Left renal pelvis (tissue), 4 donors: ENCODE data around the gene AKIRIN2. TPM values are rescaled to one million over a fixed set of nuclear protein-coding genes. Genes with fewer than 3 reads are reported as not detected.

Experiments
- DNase-seq, 4 donors: peaks; one replicate each; pipeline ENCODE4 v3.0.0-alpha.2; 2013; ENCODE audit warnings: low read depth in 4 of 4, low spot score in 3 of 4
- polyA plus RNA-seq, 4 donors: library from polyadenylated mRNA; unstranded; fragments of 120-200 nt; gene quantifications; one replicate each; pipeline ENCODE4 v1.2.1, GENCODE V29; 2013; ENCODE audit not compliant: insufficient read length in 4 of 4

The AKIRIN2 gene
- polyA plus RNA-seq, 4 donors = 61.8 to 69.9 (median 64.3) TPM

- no peak for DNase-seq
Measured at GRCh38 chr6:87660226-87660911, 41.7 kb downstream of the AKIRIN2 start.

GRCh38 chr6:87658516-87658915 lies 43.5 kb downstream of the AKIRIN2 start:
- no peak for DNase-seq

- no peak for DNase-seq
Measured at GRCh38 chr6:87656857-87657256, 45.2 kb downstream of the AKIRIN2 start.

GRCh38 chr6:87655824-87656223 lies 46.2 kb downstream of the AKIRIN2 start:
- DNase-seq = no peak

- DNase-seq = no peak
Measured at GRCh38 chr6:87654875-87655454, 47.1 kb downstream of the AKIRIN2 start.

- no peak for DNase-seq
Measured at GRCh38 chr6:87654122-87654521, 47.9 kb downstream of the AKIRIN2 start.

- no peak for DNase-seq
Measured at GRCh38 chr6:87653074-87653962, 48.7 kb downstream of the AKIRIN2 start.

- DNase-seq = no peak
Measured at GRCh38 chr6:87645080-87645479, 57.0 kb downstream of the AKIRIN2 start.

GRCh38 chr6:87641065-87641692 lies 60.9 kb downstream of the AKIRIN2 start:
- DNase-seq = no peak

- DNase-seq = no peak
Measured at GRCh38 chr6:87639373-87639772, 62.7 kb downstream of the AKIRIN2 start.

GRCh38 chr6:87637106-87637505 lies 64.9 kb downstream of the AKIRIN2 start:
- DNase-seq = no peak

GRCh38 chr6:87636315-87636714 lies 65.7 kb downstream of the AKIRIN2 start:
- no peak for DNase-seq

GRCh38 chr6:87633851-87634250 lies 68.2 kb downstream of the AKIRIN2 start:
- DNase-seq = no peak

GRCh38 chr6:87630746-87631145 lies 71.3 kb downstream of the AKIRIN2 start:
- no peak for DNase-seq

- no peak for DNase-seq
Measured at GRCh38 chr6:87628881-87629280, 73.2 kb downstream of the AKIRIN2 start.

- no peak for DNase-seq
Measured at GRCh38 chr6:87628424-87628823, 73.6 kb downstream of the AKIRIN2 start.

Other genes with a start within 250 kb of the AKIRIN2 start
- gene SLC35A1, start 229.3 kb downstream of the AKIRIN2 start, polyA plus RNA-seq = 10 to 100 TPM; 37.4 to 51.4 (median 42.4) TPM
- gene RARS2, start 112.2 kb downstream of the AKIRIN2 start, polyA plus RNA-seq = 10 to 100 TPM; 54.5 to 63.9 (median 60.1) TPM
- 10 to 100 TPM; 34.5 to 49.8 (median 40.3) TPM for gene ORC3, start 112.1 kb downstream of the AKIRIN2 start, polyA plus RNA-seq